ENCODE data around the gene MMP27.

The MMP27 gene

DNA sequence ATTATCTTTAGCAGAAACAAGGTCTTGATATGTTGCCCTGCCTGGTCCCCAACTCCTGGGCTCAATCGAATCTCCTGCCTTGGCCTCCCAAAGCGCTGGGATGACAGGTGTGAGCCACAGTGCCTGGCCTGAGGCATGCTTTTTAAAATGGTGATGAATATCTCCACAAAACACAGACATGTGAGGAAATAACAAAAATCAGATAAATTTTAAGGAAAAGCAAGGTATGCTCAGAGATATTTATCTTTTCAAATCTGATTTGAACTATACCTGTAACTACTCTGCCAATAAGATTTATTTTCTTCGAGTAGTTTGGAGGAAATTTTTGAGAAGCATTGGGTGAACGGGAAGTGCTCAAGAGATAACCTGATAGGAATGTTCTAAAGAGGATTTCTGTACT, 44.5 kb downstream of the MMP27 start:
- no peak overlapping the region for H2AFZ ChIP-seq (ENCODE audit: low read depth)
- no peaks in the 10 kb centered on the region for H4K20me1 ChIP-seq (ENCODE audit: insufficient read depth)
- H3K4me3 ChIP-seq (IDR thresholded peaks at IDR 0.05; ENCODE audit: insufficient read depth, low read depth, low read length) = no peak overlapping the region
- no peaks in the 10 kb centered on the region for H3K79me2 ChIP-seq (ENCODE audit: insufficient read depth, low read depth)
- H3K4me1 ChIP-seq (ENCODE audit: low read depth, poor library complexity, severe bottlenecking) = no peaks in the 10 kb centered on the region
- H3K36me3 ChIP-seq (ENCODE audit: insufficient read depth) = no peaks in the 10 kb centered on the region
- no peak overlapping the region for H3K4me2 ChIP-seq
- no peak overlapping the region for H3K9ac ChIP-seq
- H3K27ac ChIP-seq = no peak overlapping the region
- H3K27me3 ChIP-seq (ENCODE audit: insufficient read depth, low read depth) = no peaks in the 10 kb centered on the region
- TF ChIP-seq, protein P1, sequence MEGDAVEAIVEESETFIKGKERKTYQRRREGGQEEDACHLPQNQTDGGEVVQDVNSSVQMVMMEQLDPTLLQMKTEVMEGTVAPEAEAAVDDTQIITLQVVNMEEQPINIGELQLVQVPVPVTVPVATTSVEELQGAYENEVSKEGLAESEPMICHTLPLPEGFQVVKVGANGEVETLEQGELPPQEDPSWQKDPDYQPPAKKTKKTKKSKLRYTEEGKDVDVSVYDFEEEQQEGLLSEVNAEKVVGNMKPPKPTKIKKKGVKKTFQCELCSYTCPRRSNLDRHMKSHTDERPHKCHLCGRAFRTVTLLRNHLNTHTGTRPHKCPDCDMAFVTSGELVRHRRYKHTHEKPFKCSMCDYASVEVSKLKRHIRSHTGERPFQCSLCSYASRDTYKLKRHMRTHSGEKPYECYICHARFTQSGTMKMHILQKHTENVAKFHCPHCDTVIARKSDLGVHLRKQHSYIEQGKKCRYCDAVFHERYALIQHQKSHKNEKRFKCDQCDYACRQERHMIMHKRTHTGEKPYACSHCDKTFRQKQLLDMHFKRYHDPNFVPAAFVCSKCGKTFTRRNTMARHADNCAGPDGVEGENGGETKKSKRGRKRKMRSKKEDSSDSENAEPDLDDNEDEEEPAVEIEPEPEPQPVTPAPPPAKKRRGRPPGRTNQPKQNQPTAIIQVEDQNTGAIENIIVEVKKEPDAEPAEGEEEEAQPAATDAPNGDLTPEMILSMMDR (conservative IDR thresholded peaks at IDR 0.05; ENCODE audit: low read depth, low read length) = no peak

DNA sequence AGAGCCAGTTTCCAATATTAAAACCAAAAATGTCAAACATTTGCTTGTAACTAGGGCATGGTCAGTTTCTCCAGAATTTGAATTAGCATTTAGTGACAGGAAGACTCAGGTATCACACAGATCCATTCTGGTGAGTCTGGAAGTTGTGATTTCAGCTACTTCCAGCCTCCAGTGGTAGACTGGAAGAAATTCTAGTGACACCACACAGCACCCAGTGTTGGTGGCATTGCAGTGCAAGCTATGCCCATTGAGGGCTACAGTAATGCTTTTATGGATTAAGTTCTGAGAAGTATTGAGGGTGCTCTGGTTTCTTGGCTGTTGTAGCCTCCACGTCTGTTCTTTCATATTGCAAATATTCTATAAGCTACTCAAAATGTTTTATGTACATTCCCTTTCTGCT, 49.0 kb downstream of the MMP27 start:
- no peak overlapping the region for H3K4me3 ChIP-seq (IDR thresholded peaks at IDR 0.05; ENCODE audit: insufficient read depth, low read depth, low read length)
- no peak overlapping the region for H3K9ac ChIP-seq
- H3K79me2 ChIP-seq (ENCODE audit: insufficient read depth, low read depth) = no peaks in the 10 kb centered on the region
- H2AFZ ChIP-seq (ENCODE audit: low read depth) = no peak overlapping the region
- no peak overlapping the region for H3K27ac ChIP-seq
- H3K36me3 ChIP-seq (ENCODE audit: insufficient read depth) = no peaks in the 10 kb centered on the region
- TF ChIP-seq, protein P1 (conservative IDR thresholded peaks at IDR 0.05; ENCODE audit: low read depth, low read length) = no peak
- H3K4me2 ChIP-seq = no peak overlapping the region
- H3K4me1 ChIP-seq (ENCODE audit: low read depth, poor library complexity, severe bottlenecking) = no peaks in the 10 kb centered on the region
- no peaks in the 10 kb centered on the region for H4K20me1 ChIP-seq (ENCODE audit: insufficient read depth)
- no peaks in the 10 kb centered on the region for H3K27me3 ChIP-seq (ENCODE audit: insufficient read depth, low read depth)

DNA sequence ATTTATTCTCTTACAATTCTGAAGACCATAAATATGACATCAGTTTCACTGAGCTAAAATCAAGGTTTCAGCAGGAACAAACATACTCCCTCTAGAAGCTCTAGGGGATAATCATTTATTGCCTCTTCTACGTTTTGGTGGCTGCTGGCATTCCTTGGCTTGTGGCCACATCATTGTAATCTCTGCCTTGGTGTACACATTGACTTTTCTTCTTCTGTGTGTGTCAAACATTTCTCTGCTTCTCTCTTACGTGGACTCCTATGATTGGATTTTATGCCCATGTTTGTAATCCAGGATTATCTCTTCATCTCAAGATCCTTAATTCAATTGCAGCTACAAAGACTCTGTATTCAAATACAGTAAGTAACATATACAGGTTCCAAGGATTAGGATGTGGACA, 50.0 kb downstream of the MMP27 start:
- no peak overlapping the region for H3K9ac ChIP-seq
- H3K27ac ChIP-seq = no peak overlapping the region
- H4K20me1 ChIP-seq (ENCODE audit: insufficient read depth) = no peaks in the 10 kb centered on the region
- H3K4me3 ChIP-seq (IDR thresholded peaks at IDR 0.05; ENCODE audit: insufficient read depth, low read depth, low read length) = no peak overlapping the region
- H2AFZ ChIP-seq (ENCODE audit: low read depth) = no peak overlapping the region
- TF ChIP-seq, protein P1 (conservative IDR thresholded peaks at IDR 0.05; ENCODE audit: low read depth, low read length) = no peak
- H3K27me3 ChIP-seq (ENCODE audit: insufficient read depth, low read depth) = no peaks in the 10 kb centered on the region
- H3K36me3 ChIP-seq (ENCODE audit: insufficient read depth) = no peaks in the 10 kb centered on the region
- H3K4me1 ChIP-seq (ENCODE audit: low read depth, poor library complexity, severe bottlenecking) = no peaks in the 10 kb centered on the region
- H3K79me2 ChIP-seq (ENCODE audit: insufficient read depth, low read depth) = no peaks in the 10 kb centered on the region
- no peak overlapping the region for H3K4me2 ChIP-seq

DNA sequence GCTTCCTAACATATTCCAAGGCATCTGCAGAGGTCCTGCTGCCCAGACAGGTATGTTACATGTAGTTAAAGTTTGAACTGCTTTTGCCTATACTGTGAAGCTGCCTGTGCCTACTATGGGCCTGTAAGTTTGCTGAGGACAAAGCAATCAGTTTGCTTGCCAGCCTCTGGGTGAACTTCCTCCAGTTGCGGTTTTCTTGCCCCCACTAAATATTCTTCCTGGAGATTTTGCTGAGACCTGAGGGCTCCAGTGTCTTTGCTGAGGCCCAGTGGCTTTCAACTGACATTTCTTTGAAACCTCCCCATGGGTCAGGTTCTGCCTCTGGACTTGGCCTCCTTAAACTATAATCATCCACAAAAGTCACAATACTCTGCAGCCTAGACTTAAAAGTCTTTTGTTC, 50.8 kb downstream of the MMP27 start:
- Histone ChIP-seq H3K27me3 (ENCODE audit: insufficient read depth, low read depth) (no peaks in the 10 kb centered on the region), H3K9ac (no peak overlapping the region), H3K4me2 (no peak overlapping the region), H2AFZ (ENCODE audit: low read depth) (no peak overlapping the region), H3K4me1 (ENCODE audit: low read depth, poor library complexity, severe bottlenecking) (no peaks in the 10 kb centered on the region), H3K36me3 (ENCODE audit: insufficient read depth) (no peaks in the 10 kb centered on the region), H3K79me2 (ENCODE audit: insufficient read depth, low read depth) (no peaks in the 10 kb centered on the region), H3K4me3 (IDR thresholded peaks at IDR 0.05; ENCODE audit: insufficient read depth, low read depth, low read length) (no peak overlapping the region), H3K27ac (no peak overlapping the region), H4K20me1 (ENCODE audit: insufficient read depth) (no peaks in the 10 kb centered on the region)
- TF ChIP-seq, protein P1 (conservative IDR thresholded peaks at IDR 0.05; ENCODE audit: low read depth, low read length) = no peak

All from KMS-11 (cell line).